GM10266 (cell line): ENCODE results near the gene ZFAND3.
"Not testable (repeated sequence)": the region's sequence is repeated elsewhere in the genome, so short reads cannot be mapped to it uniquely, and the experiment has no call there.

Experiments used
- DNase-seq: peaks from one replicate; pipeline ENCODE4 v3.0.0; 2012; ENCODE audit errors: extremely low spot score
- CTCF ChIP-seq: IDR thresholded peaks from 2 replicates; pipeline ENCODE4 v1.5.1; 2012; ENCODE audit warnings: mild to moderate bottlenecking, low read depth; ENCODE audit not compliant: control insufficient read depth, insufficient read depth; ENCODE audit errors: missing control alignments

ZFAND3 gene

GRCh38 chr6:38047562-38047961 is 228.0 kb downstream of the ZFAND3 start:
- DNase-seq, result no peak
- no peak for TF ChIP-seq CTCF

DNA sequence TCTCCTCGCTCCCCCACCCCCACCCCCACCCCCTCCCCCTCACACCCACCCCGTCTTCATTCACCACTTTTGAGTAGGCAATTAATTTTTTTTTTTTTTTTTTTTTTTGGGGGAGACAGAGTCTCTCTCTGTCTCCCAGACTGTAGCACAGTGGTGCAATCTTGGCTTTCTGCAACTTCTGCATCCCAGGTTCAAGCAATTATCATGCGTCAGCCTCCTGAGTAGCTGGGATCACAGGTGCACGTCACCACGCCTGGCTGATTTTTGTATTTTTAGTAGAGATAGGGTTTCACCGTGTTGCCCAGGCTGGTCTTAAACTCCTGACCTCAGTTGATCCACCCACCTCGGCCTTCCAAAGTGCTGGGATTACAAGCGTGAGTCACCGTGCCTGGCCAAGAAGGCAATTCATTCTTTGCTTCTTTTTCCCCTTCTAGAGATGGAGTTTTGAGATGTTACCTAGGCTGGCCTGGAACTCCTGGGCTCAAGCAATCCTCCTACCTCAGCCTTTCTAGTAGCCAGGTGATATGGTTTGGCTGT is 230.4 kb downstream of the ZFAND3 start:
- not testable (repeated sequence) for DNase-seq

DNA sequence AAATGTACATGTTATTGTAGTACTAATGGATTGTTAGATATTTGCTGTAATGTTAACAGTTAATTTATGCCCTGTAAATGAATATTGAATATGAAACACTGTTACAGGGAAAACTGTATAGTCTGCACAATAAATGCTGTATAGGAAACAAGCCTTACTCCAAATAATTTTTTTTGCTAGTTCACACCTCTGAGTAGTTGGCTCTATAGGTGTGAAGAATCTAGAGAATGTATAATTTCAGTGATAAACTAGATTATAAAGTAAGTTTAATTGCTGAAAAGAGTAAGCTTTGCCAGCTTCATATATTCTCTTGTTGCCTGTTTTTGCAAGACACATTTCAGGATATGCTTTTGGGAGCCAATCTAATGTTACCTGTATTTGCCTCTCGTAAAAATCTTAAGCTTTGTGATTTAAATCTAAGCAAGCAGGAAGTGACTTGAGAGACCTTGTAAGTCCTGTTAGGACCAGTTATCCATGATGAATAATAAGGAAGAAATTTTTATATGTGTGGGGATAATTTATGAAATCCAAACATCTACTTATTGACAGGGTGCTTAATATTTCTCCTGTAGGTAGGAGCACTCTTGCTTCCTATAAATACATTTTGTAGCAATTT is 232.4 kb downstream of the ZFAND3 start:
- no peak for TF ChIP-seq CTCF
- no peak for DNase-seq

DNA sequence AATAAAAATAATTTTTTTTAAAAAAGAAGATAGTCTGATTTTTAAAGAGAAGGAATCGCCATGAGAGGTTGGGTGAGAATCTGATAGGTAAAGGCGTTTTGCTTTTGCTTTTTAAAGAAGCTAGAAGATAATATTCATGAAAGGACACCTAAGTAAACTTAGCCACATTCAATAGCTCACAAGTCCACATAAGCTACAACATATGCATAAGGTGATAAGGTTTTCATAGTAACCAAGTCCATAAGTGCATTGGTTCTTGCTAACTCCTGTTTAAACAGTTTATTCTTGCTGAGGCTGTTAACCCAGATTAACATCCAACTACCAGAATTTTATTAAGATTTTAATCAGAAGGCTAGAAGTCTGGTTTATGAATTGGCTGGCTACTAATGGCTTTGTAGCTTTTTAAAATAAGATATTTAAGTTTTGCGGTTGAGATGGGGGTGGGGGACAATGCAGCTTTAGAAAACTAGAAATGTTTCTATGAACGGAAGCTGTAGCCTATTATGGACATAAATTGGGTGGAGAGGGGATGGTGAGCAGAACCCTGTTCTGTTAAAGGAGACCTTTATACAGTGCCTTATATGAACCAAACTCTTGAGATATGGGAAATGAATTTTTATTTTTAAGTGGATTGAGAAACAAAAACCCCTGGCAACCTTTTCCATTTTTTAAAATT is 235.1 kb downstream of the ZFAND3 start:
- DNase-seq, result no peak
- no peak for TF ChIP-seq CTCF

- no peak for DNase-seq
- no peak for TF ChIP-seq CTCF
These were observed 235.7 kb downstream of the ZFAND3 start for GRCh38 chr6:38055203-38055589.

GRCh38 chr6:38056361-38056760 is 236.8 kb downstream of the ZFAND3 start:
- TF ChIP-seq CTCF, result no peak
- no peak for DNase-seq

- no peak for TF ChIP-seq CTCF
- no peak for DNase-seq
These were observed 238.5 kb downstream of the ZFAND3 start for GRCh38 chr6:38057994-38058393.

GRCh38 chr6:38062066-38062465 is 242.5 kb downstream of the ZFAND3 start:
- no peak for DNase-seq
- no peak for TF ChIP-seq CTCF
